ENCODE data around the gene MED28. TPM values are rescaled to one million over a fixed set of nuclear protein-coding genes. Genes with fewer than 3 reads are reported as not detected.

MED28 gene
- total and polyA plus RNA-seq, 10 of the 15 experiments (the other 5 are each of a cell fraction or from before 2014, with no cell fraction given), result 19.9 to 77.4 (median 52.0) TPM

- H3K9me3 ChIP-seq (replicated peaks; ENCODE audit: control insufficient read depth, insufficient read depth, low read length), result no peaks in the 10 kb centered on the region
- intact Hi-C loops (cut with micrococcal nuclease; ENCODE audit: unreplicated experiment), result loop anchor here (10.0 kb wide), 1 partner anchor 1391 kb away; the partner anchor contains the start of gene TAPT1
- ChIA-PET SMC1A (ENCODE audit: uncharacterized antibody, unreplicated experiment) (interaction anchor here (2.7 kb wide), 1 partner anchor 39 kb away, joined by 9 read pairs; the partner anchor contains the start of gene LAP3), POLR2A (no interaction called here), CTCF (interaction anchor here (1.0 kb wide), 1 partner anchor 194 kb away, joined by 3 read pairs; the partner anchor contains the start of gene DCAF16), RAD21 (ENCODE audit: unreplicated experiment) (no interaction called here)
- no peak overlapping the region for H2AFZ ChIP-seq (ENCODE audit: control insufficient read depth, low read depth, low read length)
- FAIRE-seq (no peak), ATAC-seq (peak; percentile 3; the same call in 1 of the 3 replicates), DNase-seq (ENCODE audit: low read depth, low spot score) (no peak)
- in situ Hi-C loops (cut with MboI), result no loop called here
- 69% methylated on average over 5 of the region's 5 CpGs for WGBS (ENCODE audit: insufficient coverage, insufficient replicate concordance, low lambda C conversion rate, missing lambda C conversion rate)
- peak overlapping the region; percentile 67 for H3K4me3 ChIP-seq
- H3K79me2 ChIP-seq (ENCODE audit: control insufficient read depth, insufficient read depth, low read length), result peaks cover 47% of the 10 kb centered on the region
- peaks cover 3 to 12% of the 10 kb centered on the region in 2 experiments; a peak in 3 of 4 replicates for H3K36me3 ChIP-seq (ENCODE audit: control insufficient read depth in 2 of 2, insufficient read depth in 2 of 2, low read length in 1 of 2)
- H3K27ac ChIP-seq (ENCODE audit: control insufficient read depth, insufficient read depth), result no peak overlapping the region
- H3K4me1 ChIP-seq (ENCODE audit: control insufficient read depth, insufficient read depth, low read length), result peaks cover 6% of the 10 kb centered on the region; the same call in 1 of the 2 replicates
- H3K9ac ChIP-seq (ENCODE audit: control insufficient read depth, insufficient read depth, low read length), result no peak overlapping the region
- no peak for TF ChIP-seq YBX1 (IDR thresholded peaks at IDR 0.05)
- BruUV-seq (replicated peaks), result TSS peak; percentile 58
- H3K4me2 ChIP-seq (ENCODE audit: control insufficient read depth, insufficient read depth), result peak overlapping the region; percentile 95
- no peaks in the 10 kb centered on the region for H3K27me3 ChIP-seq (replicated peaks in 1 of 2; ENCODE audit: control insufficient read depth in 2 of 2, insufficient read depth in 2 of 2, low read length in 1 of 2)
- peaks cover 11% of the 10 kb centered on the region; the same call in 1 of the 2 replicates for H4K20me1 ChIP-seq (ENCODE audit: control insufficient read depth, insufficient read depth)
Observed at GRCh38 chr4:17616283-17616682, 1.8 kb downstream of the MED28 start.

GRCh38 chr4:17618926-17619325 is 4.5 kb downstream of the MED28 start:
- Histone ChIP-seq H3K9ac (ENCODE audit: control insufficient read depth, insufficient read depth, low read length) (no peak overlapping the region), H3K4me1 (ENCODE audit: control insufficient read depth, insufficient read depth, low read length) (peaks cover 6% of the 10 kb centered on the region; the same call in 1 of the 2 replicates), H3K27me3 (replicated peaks in 1 of 2; ENCODE audit: control insufficient read depth in 2 of 2, insufficient read depth in 2 of 2, low read length in 1 of 2) (no peaks in the 10 kb centered on the region), H3K27ac (ENCODE audit: control insufficient read depth, insufficient read depth) (no peak overlapping the region), H3K79me2 (ENCODE audit: control insufficient read depth, insufficient read depth, low read length) (peaks cover 47% of the 10 kb centered on the region), H3K36me3 (ENCODE audit: control insufficient read depth in 2 of 2, insufficient read depth in 2 of 2, low read length in 1 of 2) (peaks cover 6 to 12% of the 10 kb centered on the region in 2 experiments; a peak in 3 of 4 replicates), H4K20me1 (ENCODE audit: control insufficient read depth, insufficient read depth) (peaks cover 11% of the 10 kb centered on the region; the same call in 1 of the 2 replicates), H2AFZ (ENCODE audit: control insufficient read depth, low read depth, low read length) (no peak overlapping the region), H3K4me2 (ENCODE audit: control insufficient read depth, insufficient read depth) (peak overlapping the region; percentile 65; the same call in 1 of the 2 replicates), H3K4me3 (no peak overlapping the region), H3K9me3 (replicated peaks; ENCODE audit: control insufficient read depth, insufficient read depth, low read length) (no peaks in the 10 kb centered on the region)
- intact Hi-C loops (cut with micrococcal nuclease; ENCODE audit: unreplicated experiment), result loop anchor here (10.0 kb wide), 1 partner anchor 1394 kb away; the partner anchor contains the start of gene TAPT1
- SMC1A ChIA-PET (ENCODE audit: uncharacterized antibody, unreplicated experiment), result no interaction called here
- RAD21 ChIA-PET (ENCODE audit: unreplicated experiment), result no interaction called here
- POLR2A ChIA-PET, result no interaction called here
- in situ Hi-C loops (cut with MboI), result no loop called here
- no peak for FAIRE-seq
- BruUV-seq (replicated peaks), result no TSS peak
- CTCF ChIA-PET, result no interaction called here
- TF ChIP-seq RAD21 (IDR thresholded peaks at IDR 0.05; ENCODE audit: insufficient read depth, low read depth, low read length) (no peak), ZNF207 (IDR thresholded peaks at IDR 0.05; ENCODE audit: borderline replicate concordance) (no peak), PAX5 (IDR thresholded peaks at IDR 0.05; ENCODE audit: borderline replicate concordance, low read depth, low read length) (no peak), RB1 (IDR thresholded peaks at IDR 0.05; ENCODE audit: borderline replicate concordance) (no peak), IKZF2 (IDR thresholded peaks at IDR 0.05) (no peak), CREM (IDR thresholded peaks at IDR 0.05; ENCODE audit: low read depth) (no peak), EED (IDR thresholded peaks at IDR 0.05; ENCODE audit: low read depth) (no peak), SMAD5 (IDR thresholded peaks at IDR 0.05; ENCODE audit: low read depth) (no peak), NFYA (IDR thresholded peaks at IDR 0.05; ENCODE audit: borderline replicate concordance, low read depth, low read length) (no peak), SREBF2 (IDR thresholded peaks at IDR 0.05; ENCODE audit: low read length) (no peak), EZH2 (IDR thresholded peaks at IDR 0.05; ENCODE audit: borderline replicate concordance, control insufficient read depth, low read depth, low read length) (no peak), ZBED1 (IDR thresholded peaks at IDR 0.05; ENCODE audit: borderline replicate concordance) (no peak), E4F1 (IDR thresholded peaks at IDR 0.05; ENCODE audit: borderline replicate concordance, partially characterized antibody) (no peak)
- ATAC-seq, result no peak
- DNase-seq (ENCODE audit: low read depth, low spot score), result no peak
- WGBS (ENCODE audit: insufficient coverage, insufficient replicate concordance, low lambda C conversion rate, missing lambda C conversion rate), result 0% methylated on average over 1 of the region's 1 CpG

All from GM12878 (cell line).